Mesendoderm (in vitro differentiated cells): ENCODE data around the gene KRTAP4-1.

ENCODE experiments used
- DNase-seq: peaks from one replicate; pipeline ENCODE4 v3.0.0; 2013
- H2AK5ac ChIP-seq: 2 replicates; pipeline ENCODE4 v1.6.1; 2013; ENCODE audit warnings: low read length, inconsistent platforms
- H2BK120ac ChIP-seq: 2 replicates; pipeline ENCODE4 v1.6.1; 2013; ENCODE audit warnings: low read depth, mild to moderate bottlenecking, low read length, moderate library complexity, mixed read lengths
- H2BK15ac ChIP-seq: replicated peaks from 2 replicates; pipeline ENCODE4 v1.6.1; 2013; ENCODE audit warnings: low read depth, mild to moderate bottlenecking, moderate library complexity
- H2BK5ac ChIP-seq: 2 replicates; pipeline ENCODE4 v1.6.1; 2013; ENCODE audit warnings: low read length, inconsistent platforms
- H3K18ac ChIP-seq: 2 replicates; pipeline ENCODE4 v1.6.1; 2013; ENCODE audit warnings: mild to moderate bottlenecking, low read length, mixed read lengths
- H3K23ac ChIP-seq: one replicate; pipeline ENCODE4 v1.6.1; 2013; ENCODE audit warnings: low read length
- H3K27ac ChIP-seq: 2 replicates; pipeline ENCODE4 v1.5.1; 2013; ENCODE audit warnings: low read depth, mild to moderate bottlenecking, inconsistent platforms, low read length, moderate library complexity
- H3K27me3 ChIP-seq: 2 replicates; pipeline ENCODE4 v1.6.1; 2013; ENCODE audit warnings: low read length, control low read depth, mild to moderate bottlenecking, inconsistent platforms; ENCODE audit not compliant: insufficient read depth, poor library complexity
- H3K36me3 ChIP-seq: 2 replicates; pipeline ENCODE4 v1.6.1; 2013; ENCODE audit warnings: low read length, inconsistent platforms; ENCODE audit not compliant: control insufficient read depth, insufficient read depth
- H3K4ac ChIP-seq: one replicate; pipeline ENCODE4 v1.6.1; 2013; ENCODE audit warnings: low read depth, mild to moderate bottlenecking, low read length, moderate library complexity
- H3K4me1 ChIP-seq: 2 replicates; pipeline ENCODE4 v1.6.1; 2013; ENCODE audit warnings: low read depth, low read length, inconsistent platforms; ENCODE audit not compliant: control insufficient read depth
- H3K4me2 ChIP-seq: 2 replicates; pipeline ENCODE4 v1.6.1; 2013; ENCODE audit warnings: low read length
- H3K4me3 ChIP-seq: 2 replicates; pipeline ENCODE4 v1.5.1; 2013; ENCODE audit warnings: mild to moderate bottlenecking, low read length
- H3K56ac ChIP-seq: one replicate; pipeline ENCODE4 v1.6.1; 2013; ENCODE audit warnings: low read length
- H3K79me1 ChIP-seq: 2 replicates; pipeline ENCODE4 v1.6.1; 2013; ENCODE audit warnings: low read length, inconsistent platforms
- H3K79me2 ChIP-seq: 2 replicates; pipeline ENCODE4 v1.6.1; 2013; ENCODE audit warnings: mild to moderate bottlenecking, low read length; ENCODE audit not compliant: control insufficient read depth, insufficient read depth
- H3K9ac ChIP-seq: 2 replicates; pipeline ENCODE4 v1.6.1; 2013; ENCODE audit warnings: low read length, inconsistent platforms
- H4K5ac ChIP-seq: one replicate; pipeline ENCODE4 v1.6.1; 2013; ENCODE audit warnings: low read length
- H4K8ac ChIP-seq: one replicate; pipeline ENCODE4 v1.6.1; 2013; ENCODE audit warnings: low read depth, mild to moderate bottlenecking, control low read depth, low read length, moderate library complexity
- WGBS: extraction: QIAGEN DNeasy Blood & Tissue Kit; methylation state at CpG from one replicate; pipeline ENCODE4 v1.1.7; 2013; ENCODE audit warnings: low lambda C conversion rate, missing lambda C conversion rate; ENCODE audit not compliant: insufficient coverage; ENCODE audit errors: extremely low coverage; 5-methylcytosine and 5-hydroxymethylcytosine counted together

KRTAP4-1 gene

DNA sequence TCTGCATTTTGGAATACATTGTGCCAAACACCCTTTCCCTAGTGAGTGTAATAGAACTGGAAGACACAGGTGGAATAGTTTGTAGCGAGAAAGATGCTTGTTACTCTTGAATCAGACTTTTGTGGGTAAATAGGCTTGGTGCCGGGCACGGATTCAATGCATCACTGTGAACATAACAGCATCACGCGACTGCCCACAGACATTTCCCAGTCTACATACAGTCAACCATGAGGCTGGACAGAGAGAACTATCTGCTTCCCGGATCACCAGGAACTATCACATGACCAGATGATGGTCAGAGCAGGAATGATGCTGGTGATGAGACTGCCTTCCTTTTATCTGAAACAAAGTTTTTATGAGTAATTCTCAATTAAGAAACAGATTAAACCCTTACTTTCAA, 41.3 kb upstream of the KRTAP4-1 start:
- H2BK120ac ChIP-seq: no peak overlapping the region
- no peak overlapping the region for H3K4me3 ChIP-seq
- no peak overlapping the region for H3K4ac ChIP-seq
- H3K79me2 ChIP-seq: no peaks in the 10 kb centered on the region
- no peak overlapping the region for H2BK5ac ChIP-seq
- H3K27ac ChIP-seq: no peak overlapping the region
- no CpG with 5 or more reads among the region's 6 CpGs for WGBS
- no peak overlapping the region for H3K4me2 ChIP-seq
- no peak for DNase-seq
- H2BK15ac ChIP-seq: no peak overlapping the region
- H3K4me1 ChIP-seq: no peaks in the 10 kb centered on the region
- H3K27me3 ChIP-seq: no peaks in the 10 kb centered on the region
- no peak overlapping the region for H2AK5ac ChIP-seq
- H4K8ac ChIP-seq: no peak overlapping the region
- H3K23ac ChIP-seq: no peak overlapping the region
- H3K18ac ChIP-seq: no peak overlapping the region
- H3K56ac ChIP-seq: no peak overlapping the region
- no peak overlapping the region for H4K5ac ChIP-seq
- no peak overlapping the region for H3K9ac ChIP-seq
- no peaks in the 10 kb centered on the region for H3K79me1 ChIP-seq
- no peaks in the 10 kb centered on the region for H3K36me3 ChIP-seq

DNA sequence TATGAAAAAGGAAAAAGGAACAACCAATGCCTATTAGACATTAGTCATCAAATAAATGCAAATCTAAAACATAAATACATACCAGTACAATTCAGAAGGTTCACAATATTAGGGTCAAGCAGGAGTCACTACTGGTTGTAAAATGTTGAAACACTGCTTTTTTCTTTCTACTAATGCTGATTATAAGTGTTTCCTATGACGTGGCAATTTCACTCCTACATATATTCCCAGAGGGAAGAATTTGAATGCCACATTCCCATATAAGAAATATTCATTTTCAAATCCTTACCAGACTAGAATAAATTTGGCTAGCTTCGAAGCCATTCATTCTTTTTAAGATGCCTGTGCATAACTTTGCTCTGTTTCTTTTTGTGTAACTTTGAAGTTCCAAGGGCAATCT, 39.1 kb upstream of the KRTAP4-1 start:
- no CpG with 5 or more reads among the region's 2 CpGs for WGBS
- no peak overlapping the region for H3K23ac ChIP-seq
- H3K27ac ChIP-seq: no peak overlapping the region
- H2BK120ac ChIP-seq: no peak overlapping the region
- H3K4me1 ChIP-seq: no peaks in the 10 kb centered on the region
- no peak overlapping the region for H4K8ac ChIP-seq
- H2AK5ac ChIP-seq: no peak overlapping the region
- H3K4me2 ChIP-seq: no peak overlapping the region
- H3K18ac ChIP-seq: no peak overlapping the region
- H3K9ac ChIP-seq: no peak overlapping the region
- no peak overlapping the region for H3K56ac ChIP-seq
- H3K79me2 ChIP-seq: no peaks in the 10 kb centered on the region
- no peak for DNase-seq
- no peak overlapping the region for H3K4ac ChIP-seq
- no peaks in the 10 kb centered on the region for H3K27me3 ChIP-seq
- H3K36me3 ChIP-seq: no peaks in the 10 kb centered on the region
- no peak overlapping the region for H2BK5ac ChIP-seq
- H4K5ac ChIP-seq: no peak overlapping the region
- H3K4me3 ChIP-seq: no peak overlapping the region
- no peaks in the 10 kb centered on the region for H3K79me1 ChIP-seq
- no peak overlapping the region for H2BK15ac ChIP-seq

DNA sequence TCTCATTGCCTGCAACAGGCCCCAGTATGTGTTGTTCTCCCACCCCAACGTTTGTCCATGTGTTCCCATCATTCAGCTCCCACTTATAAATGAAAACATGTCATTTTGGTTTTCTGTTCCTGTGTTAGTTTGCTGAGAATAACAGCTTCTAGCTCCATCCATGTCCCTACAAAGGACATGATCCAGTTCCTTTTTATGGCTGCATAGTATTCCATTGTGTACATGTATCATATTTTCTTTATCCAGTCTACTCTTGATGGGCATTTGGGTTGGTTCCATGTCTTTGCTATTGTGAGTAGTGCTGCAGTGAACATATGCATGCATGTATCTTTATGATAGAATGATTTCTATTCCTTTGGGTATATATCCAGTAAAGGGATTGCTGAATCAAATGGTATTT, 31.0 kb upstream of the KRTAP4-1 start:
- H2BK120ac ChIP-seq: no peak overlapping the region
- no peak overlapping the region for H3K56ac ChIP-seq
- no peak overlapping the region for H4K8ac ChIP-seq
- H3K4me2 ChIP-seq: no peak overlapping the region
- H3K27ac ChIP-seq: no peak overlapping the region
- WGBS: no CpG with 5 or more reads among the region's 1 CpG
- no peak overlapping the region for H3K4ac ChIP-seq
- DNase-seq: no peak
- no peaks in the 10 kb centered on the region for H3K79me1 ChIP-seq
- no peak overlapping the region for H4K5ac ChIP-seq
- H3K18ac ChIP-seq: no peak overlapping the region
- H3K27me3 ChIP-seq: no peaks in the 10 kb centered on the region
- no peak overlapping the region for H2AK5ac ChIP-seq
- H3K36me3 ChIP-seq: no peaks in the 10 kb centered on the region
- no peak overlapping the region for H2BK5ac ChIP-seq
- H3K4me1 ChIP-seq: no peaks in the 10 kb centered on the region
- no peak overlapping the region for H3K9ac ChIP-seq
- no peak overlapping the region for H2BK15ac ChIP-seq
- H3K79me2 ChIP-seq: no peaks in the 10 kb centered on the region
- H3K4me3 ChIP-seq: no peak overlapping the region
- no peak overlapping the region for H3K23ac ChIP-seq

DNA sequence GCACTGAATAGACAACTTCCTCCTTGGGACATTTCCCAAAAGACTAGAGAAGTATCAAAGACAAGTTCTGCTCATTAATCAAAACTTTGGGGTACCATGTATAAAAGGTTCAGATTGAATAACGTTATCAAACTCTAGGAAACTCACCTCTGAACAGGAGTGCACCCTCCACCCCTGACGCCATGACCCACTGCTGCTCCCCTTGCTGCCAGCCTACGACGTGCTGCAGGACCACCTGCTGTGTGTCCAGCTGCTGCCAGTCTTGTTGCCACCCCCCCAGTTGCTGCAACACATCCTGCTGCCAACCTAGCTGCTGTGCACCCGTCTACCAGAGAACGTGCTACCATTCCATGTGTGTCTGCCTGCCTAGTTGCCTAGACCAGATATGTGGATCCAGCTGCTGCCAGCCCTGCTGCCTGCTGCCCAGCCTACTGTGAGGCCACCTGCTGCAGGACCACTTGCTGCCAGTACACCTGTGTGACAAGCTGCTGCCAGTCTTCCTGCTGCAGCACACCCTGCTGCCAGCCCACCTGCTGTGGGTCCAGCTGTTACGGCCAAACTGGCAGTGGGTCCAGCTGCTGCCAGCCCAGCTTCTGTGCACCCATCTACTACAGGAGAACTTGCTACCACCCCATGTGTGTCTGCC, 27.9 kb upstream of the KRTAP4-1 start:
- no peak overlapping the region for H2BK120ac ChIP-seq
- no peak overlapping the region for H3K9ac ChIP-seq
- no peak overlapping the region for H2AK5ac ChIP-seq
- DNase-seq: no peak
- H3K79me1 ChIP-seq: no peaks in the 10 kb centered on the region
- no peak overlapping the region for H2BK5ac ChIP-seq
- no peak overlapping the region for H3K4ac ChIP-seq
- no peak overlapping the region for H3K18ac ChIP-seq
- no peak overlapping the region for H3K27ac ChIP-seq
- H2BK15ac ChIP-seq: no peak overlapping the region
- WGBS: no CpG with 5 or more reads among the region's 7 CpGs
- H3K4me3 ChIP-seq: no peak overlapping the region
- no peaks in the 10 kb centered on the region for H3K4me1 ChIP-seq
- H3K4me2 ChIP-seq: no peak overlapping the region
- H4K5ac ChIP-seq: no peak overlapping the region
- no peaks in the 10 kb centered on the region for H3K27me3 ChIP-seq
- H3K79me2 ChIP-seq: no peaks in the 10 kb centered on the region
- H4K8ac ChIP-seq: no peak overlapping the region
- no peak overlapping the region for H3K56ac ChIP-seq
- H3K23ac ChIP-seq: no peak overlapping the region
- H3K36me3 ChIP-seq: no peaks in the 10 kb centered on the region

DNA sequence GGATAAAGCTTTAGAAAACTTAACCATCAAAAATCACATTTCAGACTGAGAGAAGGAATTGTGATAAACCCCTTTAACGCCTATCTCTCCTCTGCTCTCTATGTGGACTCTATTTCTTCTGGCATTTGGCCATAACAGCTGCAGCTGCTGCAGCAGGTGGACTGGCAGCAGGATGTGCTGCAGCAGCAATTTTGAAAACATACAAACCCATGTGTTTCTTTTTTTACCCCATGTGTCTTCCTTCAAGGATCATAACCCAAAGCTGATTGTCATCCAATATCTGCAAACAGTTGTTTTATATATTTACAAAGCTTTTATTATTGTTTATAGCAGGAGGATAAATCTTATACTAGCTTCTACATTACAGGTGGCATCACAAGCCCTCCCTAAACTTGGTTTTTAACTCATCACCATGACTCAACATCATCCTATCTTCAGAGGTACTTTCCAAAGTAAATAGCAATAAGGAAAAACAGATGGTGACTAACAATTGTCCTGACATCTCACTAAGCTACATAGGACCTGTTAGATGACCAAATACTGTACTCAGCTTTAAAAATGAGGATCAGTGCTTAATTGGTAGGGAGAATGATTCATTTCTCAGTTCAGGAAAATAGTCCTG, 27.2 kb upstream of the KRTAP4-1 start:
- Histone ChIP-seq H3K4me3 (no peak overlapping the region), H3K18ac (no peak overlapping the region), H3K4ac (no peak overlapping the region), H3K79me2 (no peaks in the 10 kb centered on the region), H2AK5ac (no peak overlapping the region), H3K79me1 (no peaks in the 10 kb centered on the region), H3K4me2 (no peak overlapping the region), H3K23ac (no peak overlapping the region), H4K5ac (no peak overlapping the region), H3K4me1 (no peaks in the 10 kb centered on the region), H3K36me3 (no peaks in the 10 kb centered on the region), H3K56ac (no peak overlapping the region), H3K9ac (no peak overlapping the region), H2BK5ac (no peak overlapping the region), H3K27me3 (no peaks in the 10 kb centered on the region), H2BK120ac (no peak overlapping the region), H2BK15ac (no peak overlapping the region), H3K27ac (no peak overlapping the region), H4K8ac (no peak overlapping the region)
- DNase-seq: no peak
- no CpG with 5 or more reads among the region's 1 CpG for WGBS
